GM13976 (cell line): ENCODE data around the gene CD151.
A peak's percentile ranks its signal among the peaks of the same experiment; 100 is the strongest.

Experiments used
- DNase-seq: peaks from one replicate; pipeline ENCODE4 v3.0.0; 2012; ENCODE audit warnings: low spot score
- CTCF ChIP-seq: IDR thresholded peaks from 2 replicates; pipeline ENCODE4 v1.5.1; 2012; ENCODE audit warnings: borderline replicate concordance, mild to moderate bottlenecking; ENCODE audit not compliant: insufficient read depth; ENCODE audit errors: extremely low read depth, missing control alignments, control extremely low read depth
- in situ Hi-C: fragments of 300-500 bp; cut with MboI; formaldehyde crosslinking; loops from one replicate; pipeline ENCODE4 v1.12.0; 2022; ENCODE audit warnings: low sequenced_read_pairs, mixed read lengths, inconsistent platforms; ENCODE audit not compliant: unreplicated experiment

CD151 gene

DNA sequence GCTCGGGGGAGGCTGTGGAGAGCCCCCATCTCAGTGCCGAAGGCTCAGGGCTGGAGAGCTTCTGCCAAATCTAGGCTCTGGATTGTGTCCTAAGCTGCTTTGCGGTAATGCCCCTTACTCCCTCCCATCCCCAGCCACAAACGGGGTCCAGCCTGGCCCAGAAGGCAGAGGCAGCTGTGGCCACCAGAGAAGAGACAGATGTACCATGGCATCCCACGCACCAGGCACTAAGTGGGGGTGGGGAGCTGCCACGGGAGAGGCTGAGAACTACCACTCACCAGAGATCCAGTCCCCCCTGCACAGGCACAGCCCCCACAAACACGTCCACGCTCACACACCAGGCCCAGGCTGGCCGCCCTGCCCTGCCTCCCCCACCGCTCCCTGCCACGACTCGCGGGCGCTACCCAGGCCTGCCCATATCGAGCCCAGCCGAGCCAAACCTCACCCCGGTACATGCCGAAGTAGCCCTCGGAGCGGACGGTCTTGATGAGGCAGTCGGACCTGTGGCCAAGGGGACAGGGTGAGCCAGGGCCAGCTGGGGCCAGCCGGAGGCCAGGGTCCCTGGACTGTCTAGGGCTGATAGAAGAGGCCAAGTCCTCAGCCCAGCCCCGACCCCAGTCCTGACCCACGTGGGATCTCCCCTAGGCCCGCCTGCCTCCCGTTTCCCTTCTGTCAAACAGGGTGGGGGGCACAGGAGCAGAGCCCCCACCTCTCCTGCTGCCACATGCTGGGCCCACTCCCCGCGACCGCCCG is 38.6 kb upstream of the CD151 start:
- DNase-seq = no peak
- TF ChIP-seq CTCF = no peak
- in situ Hi-C loops = no loop called here

DNA sequence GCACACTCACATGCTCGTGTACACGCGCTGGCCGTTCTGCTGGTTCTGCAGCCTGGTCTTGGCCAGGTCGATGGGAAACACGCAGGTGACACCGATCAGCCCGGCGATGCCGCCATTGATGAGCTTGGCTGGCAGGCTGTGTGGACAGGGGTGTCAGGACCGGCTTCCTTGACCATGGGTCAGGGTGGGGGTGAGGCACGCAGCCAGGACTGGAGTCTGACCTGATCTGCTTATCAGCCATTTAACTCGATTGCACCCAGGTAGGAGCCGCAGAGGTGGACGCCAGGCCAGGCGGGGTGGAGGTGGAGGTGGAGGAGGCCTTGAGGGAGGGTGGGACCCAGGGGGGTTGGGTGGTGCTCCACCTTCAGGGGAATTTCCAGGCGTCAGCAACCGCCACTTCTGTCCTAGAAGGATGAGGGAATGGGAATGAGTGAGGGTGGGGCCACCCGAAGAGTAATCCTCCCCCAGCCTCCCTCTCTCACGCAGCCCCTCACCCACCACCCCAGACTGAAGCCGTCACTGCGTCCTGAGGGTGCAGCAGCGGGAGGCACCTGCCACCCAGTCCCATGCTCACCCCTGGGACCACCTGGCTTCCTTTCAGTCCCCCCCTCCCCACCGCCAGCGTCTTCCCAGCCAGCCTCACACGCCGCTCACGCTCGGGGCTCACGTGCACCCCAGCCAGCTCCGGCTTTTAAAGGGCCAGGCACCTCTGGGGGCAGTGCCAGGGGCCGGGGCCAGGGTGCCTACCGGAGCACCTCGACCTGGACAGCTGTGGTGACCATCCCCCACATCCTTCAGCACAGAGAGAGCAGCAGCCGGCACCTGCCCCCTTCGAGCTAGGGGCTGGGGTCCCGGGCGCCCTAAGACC is 37.8 kb upstream of the CD151 start:
- TF ChIP-seq CTCF = no peak
- in situ Hi-C loops = no loop called here
- DNase-seq = no peak

GRCh38 chr11:795634-796564 is 36.9 kb upstream of the CD151 start:
- in situ Hi-C loops = no loop called here
- DNase-seq = peak; percentile 94
- TF ChIP-seq CTCF = no peak

GRCh38 chr11:796565-797295 is 36.0 kb upstream of the CD151 start:
- TF ChIP-seq CTCF = no peak
- in situ Hi-C loops = no loop called here
- no peak for DNase-seq

DNA sequence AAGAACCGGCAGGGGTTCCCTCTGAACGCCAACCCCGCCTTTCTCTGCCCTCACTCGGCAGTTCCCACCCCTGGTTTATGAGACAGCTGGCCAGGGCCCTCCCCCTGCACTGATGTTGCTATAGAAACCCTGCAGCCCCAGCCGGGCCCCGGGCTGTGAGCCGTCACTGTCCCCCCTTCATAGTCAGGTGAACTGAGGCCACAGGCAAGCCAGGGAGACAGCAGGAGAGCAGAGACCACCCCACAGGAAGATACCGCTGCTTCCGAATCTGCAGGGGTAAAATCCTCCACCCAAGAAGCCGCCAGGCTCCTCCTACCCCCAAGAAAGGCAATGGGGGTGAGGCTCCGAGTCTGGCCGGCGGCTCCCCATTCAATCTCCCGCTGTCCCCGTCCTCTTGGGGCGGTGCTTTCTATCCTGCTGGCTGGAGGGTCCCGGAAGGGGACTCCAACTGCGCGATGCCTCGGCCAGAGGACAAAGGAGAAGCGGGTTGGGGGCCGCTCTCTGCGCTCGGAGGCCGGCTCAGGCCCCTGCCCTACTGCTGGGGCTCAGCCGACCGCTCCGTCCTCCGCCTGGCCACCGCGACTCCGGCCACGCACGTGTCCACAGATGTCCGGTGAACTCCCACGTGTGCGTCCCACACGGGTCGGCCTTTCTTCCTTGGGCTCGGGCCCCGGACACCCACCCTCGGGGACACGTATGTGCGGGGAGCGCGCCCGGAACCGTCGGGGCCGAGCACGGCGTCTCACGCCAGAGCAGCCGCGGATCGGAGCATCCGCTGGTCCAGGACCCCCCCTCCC is 35.3 kb upstream of the CD151 start:
- no peak for TF ChIP-seq CTCF
- DNase-seq = peak; percentile 89
- in situ Hi-C loops = no loop called here
